NCI-H526 (cell line): ENCODE measurements around the gene ZNF443.
"Not testable (repeated sequence)": the region's sequence is repeated elsewhere in the genome, so short reads cannot be mapped to it uniquely, and the experiment has no call there.

Experiments used
- DNase-seq, 2 experiments: peaks; one replicate each; lab custom pipeline; 2025; lab: John Stamatoyannopoulos, UW

ZNF443 gene

GRCh38 chr19:12417273-12417672, 23.5 kb downstream of the ZNF443 start:
- DNase-seq = not testable (repeated sequence)

- no peak for DNase-seq
Measured at GRCh38 chr19:12411893-12412292, 28.9 kb downstream of the ZNF443 start.

GRCh38 chr19:12400633-12401502, 40.0 kb downstream of the ZNF443 start, which contains the start of gene ZNF799:
ZNF799 (minus strand) TSS chr19:12401271; CDS start chr19:12401070, 201 bp downstream.
- peak; percentile 92 to 96 for DNase-seq

- DNase-seq = peak in 1 of 2 experiments; percentile 27
Measured at GRCh38 chr19:12399901-12400632, 40.8 kb downstream of the ZNF443 start.

- DNase-seq = not testable (repeated sequence)
Measured at GRCh38 chr19:12391148-12391547, 49.7 kb downstream of the ZNF443 start.

- not testable (repeated sequence) for DNase-seq
Measured at GRCh38 chr19:12386365-12386764, 54.5 kb downstream of the ZNF443 start.

GRCh38 chr19:12380444-12380737, 60.4 kb downstream of the ZNF443 start:
- DNase-seq = no peak

- no peak for DNase-seq
Measured at GRCh38 chr19:12379732-12380443, 60.9 kb downstream of the ZNF443 start.
